Fibroblast of villous mesenchyme (primary cell): ENCODE results near the gene SEPTIN8. TPM values are rescaled to one million over a fixed set of nuclear protein-coding genes. Genes with fewer than 3 reads are reported as not detected.

ENCODE experiments used
- DNase-seq: peaks from one replicate; pipeline ENCODE4 v3.0.0-alpha.2; 2010; ENCODE audit warnings: low read depth
- H3K4me3 ChIP-seq: 2 replicates; pipeline ENCODE4 v1.5.1; 2011; ENCODE audit warnings: low read depth, mild to moderate bottlenecking, low read length
- CTCF ChIP-seq: IDR thresholded peaks from 2 replicates; pipeline ENCODE4 v1.5.1; 2012; ENCODE audit warnings: low read depth, mild to moderate bottlenecking, low read length; ENCODE audit not compliant: insufficient read depth
- total RNA-seq: library from RNA; depleted of rRNA; stranded (reverse); fragments of >200 nt; gene quantifications from 2 replicates; pipeline ENCODE4 v1.2.3, GENCODE V29; 2012

SEPTIN8 gene
- total RNA-seq, 1 donor, result 51.4 TPM

DNA sequence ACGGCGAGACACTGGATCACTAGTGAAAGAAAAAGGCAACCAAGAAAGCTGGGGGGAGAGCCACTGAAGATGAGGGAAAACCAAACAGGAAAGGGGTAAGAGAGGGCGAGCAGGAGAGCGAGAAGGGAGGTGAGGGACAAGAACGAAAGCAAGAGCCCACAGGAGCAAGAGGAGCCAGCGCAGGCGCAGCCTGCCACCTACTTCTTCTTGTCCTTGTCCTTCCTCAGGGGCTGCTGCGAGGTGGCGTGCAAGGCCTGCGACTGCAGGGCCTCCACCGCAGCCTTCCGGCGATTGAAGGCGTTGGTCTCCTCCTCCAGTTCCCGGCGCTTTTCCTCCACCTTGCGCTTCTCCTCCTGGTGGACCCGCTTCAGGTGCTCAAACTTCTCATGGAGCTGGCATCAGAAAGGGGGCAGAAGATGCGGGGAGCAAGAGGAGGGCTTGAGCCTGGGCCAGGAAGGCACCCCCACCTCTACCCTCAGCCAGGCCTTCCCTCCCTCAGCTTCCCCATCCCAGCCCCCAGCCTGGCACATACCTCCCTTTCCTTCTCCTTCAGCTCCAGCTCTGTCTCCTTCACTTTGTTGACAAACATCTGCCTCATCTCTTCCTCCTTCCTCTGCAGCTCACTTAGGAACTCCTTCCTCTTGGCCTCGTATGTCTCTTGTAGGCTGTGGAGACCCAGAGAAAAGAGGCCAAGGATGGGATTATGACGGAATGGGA, 16.3 kb downstream of the SEPTIN8 start:
- DNase-seq, result no peak
- no peak for TF ChIP-seq CTCF
- no peak overlapping the region for H3K4me3 ChIP-seq

- DNase-seq, result no peak
- TF ChIP-seq CTCF, result no peak
- no peak overlapping the region for H3K4me3 ChIP-seq
These were observed 17.0 kb downstream of the SEPTIN8 start for GRCh38 chr5:132760049-132760420.

DNA sequence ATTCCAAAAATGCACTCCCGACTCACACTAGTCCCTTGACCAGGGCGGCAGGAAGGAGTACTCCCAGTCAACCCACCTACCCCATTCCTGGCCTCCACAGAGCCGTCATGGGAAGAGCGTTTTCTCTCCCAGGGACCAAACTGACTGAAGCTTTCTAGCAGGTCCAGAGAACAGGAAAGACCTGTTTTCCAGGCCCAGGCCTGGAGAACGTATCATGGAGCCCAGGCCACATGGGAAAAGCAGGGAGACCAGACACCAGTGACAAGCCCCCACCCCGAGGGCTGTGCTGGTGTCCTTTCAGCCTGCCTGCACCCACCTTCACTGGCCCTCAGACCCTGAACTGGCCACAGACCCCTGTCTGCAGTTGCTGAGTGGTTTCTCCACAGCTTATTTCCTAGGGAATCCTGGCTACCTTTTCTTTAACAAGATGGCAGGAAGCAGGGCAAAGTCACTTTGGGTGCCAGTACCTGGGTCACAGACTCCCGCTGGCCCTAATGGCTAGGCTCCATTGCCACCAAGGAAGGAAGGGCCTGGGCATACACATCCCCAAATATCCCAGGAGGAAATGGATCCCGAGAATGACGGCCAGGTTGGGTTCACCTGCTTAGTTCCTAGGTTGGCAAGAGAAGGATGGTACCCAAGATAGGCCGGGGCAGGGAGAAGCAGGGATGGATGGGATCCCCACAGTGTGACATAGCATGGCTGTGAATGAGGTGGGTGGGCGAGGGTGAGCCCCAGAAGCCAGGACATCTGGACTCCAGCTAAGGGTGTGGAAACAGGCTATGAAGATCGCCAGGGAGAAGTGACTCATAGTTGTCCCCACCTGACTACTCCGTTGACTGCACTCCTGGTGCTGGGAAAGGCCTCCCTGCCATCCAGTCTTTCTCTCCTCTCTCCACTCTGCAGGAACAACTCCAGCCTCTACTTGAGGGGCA, 17.7 kb downstream of the SEPTIN8 start:
- no peak overlapping the region for H3K4me3 ChIP-seq
- DNase-seq, result no peak
- no peak for TF ChIP-seq CTCF

DNA sequence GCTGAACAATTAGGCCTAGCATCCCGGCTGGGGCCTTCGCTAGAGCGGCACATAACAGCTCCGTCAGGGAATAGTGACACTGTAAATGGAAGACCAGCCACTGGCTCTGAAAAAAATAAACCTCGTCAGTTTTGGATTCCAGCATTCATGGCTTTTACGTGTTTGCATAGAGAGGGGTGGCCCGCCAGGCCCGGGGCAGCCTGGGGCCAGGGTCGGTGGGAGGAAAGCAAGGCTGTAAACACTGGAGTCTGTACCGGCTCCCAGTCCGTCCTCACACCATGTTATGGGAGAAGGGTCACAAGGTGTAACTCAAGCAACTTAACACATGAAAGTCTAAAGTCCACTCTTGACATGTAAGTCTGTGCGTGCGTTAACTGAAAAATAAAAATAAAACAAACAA, 18.6 kb downstream of the SEPTIN8 start:
- DNase-seq, result no peak
- no peak for TF ChIP-seq CTCF
- no peak overlapping the region for H3K4me3 ChIP-seq

DNA sequence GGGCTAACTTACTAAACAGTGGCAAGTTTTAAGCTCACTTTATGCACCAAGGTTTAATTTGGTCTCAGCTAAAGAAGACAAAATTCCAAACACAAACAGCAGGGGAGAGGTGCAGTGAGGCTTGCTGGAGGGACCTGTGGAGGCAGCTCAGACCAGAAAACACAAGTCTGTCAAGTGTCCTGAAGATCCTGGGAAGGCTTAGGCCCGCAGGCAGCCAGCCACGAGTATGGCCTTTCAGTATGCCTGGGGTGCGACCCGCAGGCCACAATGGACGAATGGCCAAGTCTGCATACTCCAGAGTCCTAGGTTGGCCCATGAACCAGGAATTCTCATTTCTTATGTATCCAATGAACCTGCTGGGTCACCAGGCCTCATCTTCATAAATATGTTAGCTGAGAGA, 20.5 kb downstream of the SEPTIN8 start:
- no peak for DNase-seq
- no peak overlapping the region for H3K4me3 ChIP-seq
- no peak for TF ChIP-seq CTCF

DNA sequence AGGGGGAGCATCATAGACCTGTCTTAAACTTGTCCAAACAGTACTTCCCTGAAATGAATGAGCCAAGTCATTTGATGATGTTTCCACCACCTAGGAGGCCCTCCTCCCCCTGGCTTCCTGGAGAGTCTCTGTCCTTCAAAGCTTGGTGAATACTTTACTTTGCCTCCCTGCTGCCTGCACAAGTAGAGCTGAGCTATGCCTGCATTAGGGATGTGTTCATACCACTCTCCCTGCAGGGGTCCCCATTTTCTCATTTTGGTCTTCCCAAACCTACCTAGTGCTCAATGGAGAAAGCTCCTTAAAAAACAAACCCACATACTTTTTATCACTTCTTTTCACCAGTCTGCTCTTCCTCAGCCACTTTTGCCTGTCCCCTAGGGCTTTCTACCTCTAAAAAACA, 22.1 kb downstream of the SEPTIN8 start:
- TF ChIP-seq CTCF, result peak; percentile 48
- peak; percentile 52 for DNase-seq
- no peak overlapping the region for H3K4me3 ChIP-seq
